Fibroblast of the conjunctiva (primary cell): ENCODE results near the gene RERE.
"Not testable (repeated sequence)": the region's sequence is repeated elsewhere in the genome, so short reads cannot be mapped to it uniquely, and the experiment has no call there.

ENCODE experiments used
- DNase-seq: peaks from one replicate; pipeline ENCODE4 v3.0.0-alpha.2; 2010; ENCODE audit warnings: low read depth

RERE gene

GRCh38 chr1:8639148-8639547 lies 178.3 kb downstream of the RERE start:
- no peak for DNase-seq

- no peak for DNase-seq
Observed at GRCh38 chr1:8633741-8634501, 183.5 kb downstream of the RERE start.

- no peak for DNase-seq
Observed at GRCh38 chr1:8632102-8632501, 185.3 kb downstream of the RERE start.

- DNase-seq, result no peak
Observed at GRCh38 chr1:8631163-8631562, 186.3 kb downstream of the RERE start.

GRCh38 chr1:8629241-8630091 lies 188.0 kb downstream of the RERE start:
- no peak for DNase-seq

- no peak for DNase-seq
Observed at GRCh38 chr1:8628606-8629005, 188.8 kb downstream of the RERE start.

DNA sequence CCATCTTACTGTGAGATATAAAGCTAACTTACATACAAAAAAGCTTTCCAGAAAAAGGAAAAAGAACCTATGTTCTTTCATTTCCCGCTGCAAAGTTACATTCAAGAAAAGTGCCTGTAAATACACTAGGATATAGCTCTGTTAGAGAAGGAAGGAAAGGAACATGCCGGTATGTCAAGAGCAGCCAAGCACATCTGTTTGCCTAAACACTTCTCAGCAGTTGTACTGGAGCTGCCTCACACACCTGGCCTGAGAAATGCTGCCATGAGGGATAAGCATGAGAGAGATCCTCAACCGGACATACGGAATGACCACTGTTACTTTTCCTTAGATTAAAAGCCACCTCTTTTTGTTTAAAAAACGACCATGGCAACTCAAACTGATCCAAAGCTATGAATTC lies 189.7 kb downstream of the RERE start:
- DNase-seq, result no peak

DNA sequence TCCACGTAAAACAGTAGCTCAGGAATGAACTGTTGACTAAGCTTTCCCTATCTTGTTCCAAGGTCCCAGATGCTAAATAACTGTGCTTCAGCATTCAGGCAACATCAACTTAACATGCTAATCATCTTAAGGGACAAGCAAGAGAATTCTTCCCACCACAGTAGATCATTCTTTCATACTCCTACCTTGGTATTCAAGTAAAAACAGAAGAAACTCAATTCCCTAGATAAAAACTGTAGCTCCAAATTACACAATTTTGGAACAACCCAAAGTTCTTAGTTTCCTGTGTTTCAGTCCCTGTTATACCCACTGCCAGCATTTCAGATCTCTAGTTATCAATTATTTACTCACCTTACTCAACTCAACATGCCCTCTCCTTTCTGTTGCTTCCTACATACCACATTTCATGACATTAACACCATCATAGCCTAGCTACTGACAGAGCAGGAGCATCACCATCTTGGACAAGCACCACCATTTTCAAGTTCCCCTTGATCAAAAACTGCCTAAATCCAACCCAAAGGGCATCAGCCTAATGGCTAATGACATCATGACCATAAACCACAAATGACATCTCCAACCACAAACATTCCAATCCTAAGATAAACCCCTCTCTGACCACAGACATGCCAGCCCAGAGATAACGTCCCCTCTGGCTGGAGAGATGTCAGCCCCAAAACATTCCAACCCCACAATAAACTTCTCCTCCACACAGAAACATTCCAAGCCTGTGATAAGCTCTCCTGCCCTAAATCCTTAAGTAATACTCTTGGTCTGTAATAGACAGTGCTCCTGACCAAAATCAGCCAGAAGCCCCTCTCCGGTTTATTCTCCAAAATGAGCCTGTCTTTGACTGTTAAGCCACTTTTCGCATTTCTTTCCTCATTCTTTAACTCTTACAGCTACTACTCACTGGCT lies 191.2 kb downstream of the RERE start:
- DNase-seq, result no peak

GRCh38 chr1:8625491-8625890 lies 191.9 kb downstream of the RERE start:
- DNase-seq, result no peak

DNA sequence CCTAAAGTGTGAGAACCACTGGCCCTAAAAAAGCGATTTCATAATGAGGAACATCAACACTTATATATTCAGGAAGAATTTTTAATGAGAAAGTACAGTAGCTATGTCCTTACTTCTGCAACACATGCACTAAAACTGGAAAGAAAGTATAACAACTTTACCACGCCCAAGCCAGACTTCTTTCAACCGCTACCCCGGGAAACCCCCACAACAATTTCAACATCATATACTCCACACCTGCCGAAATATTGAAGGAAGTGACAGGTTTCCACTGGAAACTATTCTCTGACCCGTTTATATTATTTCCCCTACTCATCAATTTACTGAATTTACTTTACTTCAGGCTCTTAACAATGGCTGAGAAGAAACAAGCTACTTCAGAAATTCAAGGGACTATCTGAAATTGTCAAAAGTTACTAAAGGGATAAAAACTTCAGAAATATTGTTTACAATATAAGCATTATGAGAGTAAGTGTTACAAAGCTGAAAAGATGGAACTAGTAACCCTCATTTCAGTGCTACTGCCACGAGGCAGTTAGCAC lies 193.7 kb downstream of the RERE start:
- DNase-seq, result not testable (repeated sequence)

DNA sequence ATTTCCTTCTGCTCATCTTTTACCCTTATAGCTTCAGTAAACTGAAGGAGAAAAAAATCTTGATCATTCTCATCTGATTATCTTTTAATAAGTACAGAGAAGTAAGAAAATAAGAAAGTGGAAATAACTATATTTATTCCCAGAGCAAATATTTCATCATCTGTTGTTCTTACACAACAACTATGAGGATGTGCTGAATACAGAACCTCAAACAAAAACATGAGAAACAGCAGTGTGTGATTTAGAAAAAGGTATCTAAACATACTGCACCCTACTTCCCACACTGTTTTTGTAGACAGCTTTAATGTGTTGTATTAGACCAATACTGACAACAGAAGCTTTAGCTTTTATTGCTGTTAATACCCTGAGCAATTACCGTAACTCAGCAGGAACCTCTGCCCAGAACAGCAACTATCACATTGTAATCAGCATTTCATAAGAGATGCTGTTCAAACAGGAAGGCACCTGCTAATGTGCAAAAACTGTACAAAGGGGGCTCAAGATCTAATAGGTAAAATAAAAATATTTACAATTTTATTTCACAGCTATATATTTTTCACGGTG lies 195.6 kb downstream of the RERE start:
- DNase-seq, result not testable (repeated sequence)

DNA sequence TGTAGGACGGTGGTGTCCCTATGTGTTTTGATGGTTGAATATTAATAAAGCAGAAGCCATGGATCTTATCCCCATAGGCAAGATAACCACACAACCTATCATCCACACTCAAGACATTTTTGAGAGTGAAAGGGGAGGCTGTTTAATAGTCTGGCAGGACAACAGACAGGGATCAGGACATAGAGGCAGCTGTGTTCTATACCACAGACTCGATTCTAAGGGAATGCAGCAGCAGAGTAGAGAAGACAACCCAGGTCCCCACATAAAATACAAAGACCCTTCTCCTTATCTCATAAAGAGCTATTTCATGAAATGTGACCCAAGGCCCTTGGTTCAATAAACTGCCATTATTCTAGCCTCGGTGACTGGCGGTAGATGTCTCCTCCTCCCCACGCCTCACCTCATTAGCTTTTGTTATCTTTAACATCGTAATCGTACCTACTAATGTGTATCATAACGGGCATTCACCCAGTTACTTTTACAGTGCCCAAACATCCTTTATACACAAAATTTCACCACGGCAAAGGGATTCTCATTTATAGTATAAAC lies 196.3 kb downstream of the RERE start:
- not testable (repeated sequence) for DNase-seq

GRCh38 chr1:8619917-8620502 lies 197.4 kb downstream of the RERE start:
- DNase-seq, result not testable (repeated sequence)

DNA sequence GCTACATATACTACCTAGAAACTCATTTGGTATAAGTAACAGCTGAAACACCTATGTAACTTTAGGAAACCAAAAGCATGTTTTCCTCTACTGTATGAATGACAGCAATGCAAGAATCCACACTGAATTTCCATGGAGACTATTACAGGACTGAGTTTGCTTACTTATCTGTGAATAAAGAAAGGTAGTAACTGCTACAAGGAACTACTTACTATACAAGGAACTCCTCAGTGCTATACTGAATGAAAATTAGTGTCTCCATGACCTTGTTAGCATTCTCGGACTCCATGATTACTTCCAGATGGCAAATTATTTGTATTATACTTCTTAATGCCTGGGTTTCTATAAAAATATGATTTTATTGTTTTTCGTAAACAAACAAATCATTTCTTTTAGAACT lies 198.0 kb downstream of the RERE start:
- not testable (repeated sequence) for DNase-seq

DNA sequence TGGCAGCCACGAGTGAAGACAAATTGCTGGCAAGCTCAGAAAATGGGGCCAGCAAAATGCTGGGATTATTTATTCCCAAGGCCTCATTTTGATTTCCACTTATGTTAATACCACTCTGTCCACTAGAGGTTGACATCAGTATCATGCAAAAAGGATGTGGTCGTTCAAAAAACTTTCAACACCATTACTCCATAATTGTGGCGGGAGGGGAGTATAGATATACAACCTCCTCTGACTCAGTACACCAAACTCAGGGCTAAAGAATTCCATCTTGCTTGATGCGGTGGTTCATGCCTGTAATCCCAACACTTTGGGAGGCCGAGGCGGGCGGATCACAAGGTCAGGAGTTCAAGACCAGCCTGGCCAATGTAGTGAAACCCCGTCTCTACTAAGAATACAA lies 200.6 kb downstream of the RERE start:
- DNase-seq, result not testable (repeated sequence)

DNA sequence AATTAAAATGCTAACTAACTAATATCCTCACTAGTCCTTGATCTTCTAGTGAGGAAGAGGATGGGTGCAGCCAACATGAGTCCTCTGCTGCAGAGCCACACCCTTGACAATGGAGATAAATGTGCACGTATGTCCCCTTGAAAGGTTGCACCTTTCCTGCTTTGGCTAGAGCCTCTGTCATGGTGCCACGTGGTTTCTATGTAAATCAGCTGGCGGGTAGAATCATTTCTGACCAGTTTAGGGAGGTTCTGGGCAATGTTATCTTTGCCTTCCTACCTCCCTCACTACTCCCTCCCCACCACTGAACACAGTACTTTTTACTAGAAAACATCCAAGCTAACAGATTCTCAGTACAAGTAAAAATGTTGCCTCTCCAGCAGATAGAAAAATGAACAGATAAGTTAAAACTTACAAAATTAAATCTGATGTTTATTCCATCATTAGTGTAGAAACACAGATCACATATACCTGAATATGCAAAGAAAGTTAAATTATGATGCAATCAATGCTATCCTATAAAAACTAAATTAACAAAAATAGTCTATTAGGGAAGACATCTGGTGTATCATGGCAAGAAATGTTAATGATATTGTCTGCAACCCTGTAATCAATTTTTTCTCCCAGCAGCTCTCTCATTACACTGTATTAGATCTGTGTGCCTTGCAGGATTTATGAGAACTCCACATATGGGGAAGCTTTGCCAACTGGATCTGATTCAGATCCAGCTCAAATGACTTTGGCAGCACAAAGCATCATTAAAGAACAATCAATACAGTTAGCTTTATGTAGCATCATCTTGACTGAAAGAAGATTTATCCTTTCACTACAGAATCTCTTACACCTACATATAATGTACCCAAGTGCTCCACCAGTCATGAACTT lies 205.6 kb downstream of the RERE start:
- not testable (repeated sequence) for DNase-seq

DNA sequence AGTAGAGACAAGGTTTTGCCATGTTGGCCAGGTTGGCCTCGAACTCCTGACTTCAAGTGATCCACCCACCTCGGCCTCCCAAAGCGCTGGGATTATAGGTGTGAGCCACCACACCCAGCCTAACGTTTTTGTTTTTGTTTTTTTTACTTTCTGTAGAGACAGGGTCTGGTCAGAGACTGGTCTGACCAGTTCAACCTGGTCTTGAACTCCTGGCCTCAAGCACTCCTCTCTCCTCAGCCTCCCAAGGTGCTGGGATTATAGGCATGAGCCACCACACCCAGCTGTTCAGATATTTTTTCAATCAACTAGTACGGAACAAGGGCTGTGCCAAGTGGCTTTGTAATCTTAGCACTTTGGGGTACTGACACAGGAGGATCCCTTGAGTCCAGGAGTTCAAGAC lies 209.5 kb downstream of the RERE start:
- DNase-seq, result no peak

- no peak for DNase-seq
Observed at GRCh38 chr1:8604041-8604945, 213.1 kb downstream of the RERE start.

GRCh38 chr1:8603220-8603616 lies 214.2 kb downstream of the RERE start:
- no peak for DNase-seq
